Measurements from ENCODE around the gene RPL39.

RPL39 gene

DNA sequence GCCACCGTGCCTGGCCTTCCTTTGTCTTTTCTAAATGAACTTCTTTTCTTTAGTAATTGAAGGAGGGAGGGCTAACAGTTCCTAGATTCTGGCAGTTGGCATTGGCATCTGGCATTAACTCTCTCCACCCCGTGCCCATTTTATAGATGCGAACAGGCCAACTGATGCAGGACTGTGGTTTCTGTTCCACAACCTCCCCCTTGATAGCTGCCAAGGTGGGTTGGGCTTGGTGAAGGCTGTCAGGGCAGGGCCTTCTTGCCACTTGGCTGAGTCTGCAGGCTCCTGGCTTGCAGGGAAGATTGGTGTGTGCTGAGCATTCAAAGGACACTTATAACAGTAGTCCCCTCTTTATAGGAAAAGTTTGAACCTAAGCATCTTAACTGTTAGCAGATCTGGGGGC lies 28.7 kb downstream of the RPL39 start:
- peaks cover 23% of the 10 kb centered on the region for H3K27me3 ChIP-seq (ENCODE audit: insufficient read depth, low read length)
- 84% methylated on average over 3 of the region's 3 CpGs for WGBS
- peaks cover 7% of the 10 kb centered on the region; the same call in 1 of the 2 replicates for H3K4me1 ChIP-seq (ENCODE audit: insufficient read depth, low read length)
- H3K27ac ChIP-seq (ENCODE audit: low read depth, low read length): peak overlapping the region; percentile 25; the same call in 1 of the 2 replicates
- H3K36me3 ChIP-seq (ENCODE audit: insufficient read depth, low read length): no peaks in the 10 kb centered on the region
- H3K9ac ChIP-seq (ENCODE audit: low read depth, low read length): no peak overlapping the region
- no peaks in the 10 kb centered on the region for H3K9me3 ChIP-seq (ENCODE audit: insufficient read depth, low read depth, low read length)
- no peak overlapping the region for H3K4me3 ChIP-seq (ENCODE audit: low read length)

DNA sequence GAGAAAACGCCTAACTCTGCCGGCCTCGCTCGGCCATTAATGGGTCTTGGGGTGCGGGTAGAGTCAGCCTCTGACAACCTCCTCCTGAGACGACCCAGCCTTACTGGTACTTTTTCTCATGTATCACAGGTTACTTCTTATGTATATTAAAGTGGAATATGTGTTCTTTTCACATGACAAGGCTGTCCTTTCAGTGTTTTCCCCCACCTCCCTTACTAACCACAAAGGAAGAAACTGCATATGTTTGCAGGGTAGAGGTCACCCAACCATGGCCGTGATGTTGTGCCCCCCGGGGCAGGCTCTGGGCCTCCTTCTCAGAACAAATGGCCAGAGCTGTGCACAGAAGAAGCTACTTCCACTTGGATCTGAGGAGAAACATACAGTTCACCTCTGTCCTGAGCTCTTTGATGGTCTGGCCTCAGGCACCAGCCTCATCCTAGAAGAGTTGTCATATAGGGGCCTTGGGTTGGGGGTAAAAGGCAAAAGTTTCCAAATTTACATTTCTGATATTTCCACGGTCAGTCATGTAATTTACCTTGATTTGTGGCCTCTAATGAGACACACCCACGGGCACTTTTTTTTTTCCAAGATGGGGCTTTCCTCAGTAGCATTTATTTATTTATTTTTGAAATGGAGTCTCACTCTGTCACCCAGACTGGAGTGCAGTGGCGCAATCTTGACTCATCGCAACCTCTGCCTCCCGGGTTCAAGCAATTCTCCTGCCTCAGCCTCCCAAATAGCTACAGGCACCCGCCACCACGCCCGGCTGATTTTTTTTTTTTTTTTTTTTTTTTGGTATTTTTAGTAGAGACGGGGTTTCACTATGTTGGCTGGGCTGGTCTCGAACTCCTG lies 31.2 kb downstream of the RPL39 start:
- WGBS: 77% methylated on average over 13 of the region's 18 CpGs
- H3K4me3 ChIP-seq (ENCODE audit: low read length): peak overlapping the region; percentile 62; the same call in 1 of the 2 replicates
- no peaks in the 10 kb centered on the region for H3K36me3 ChIP-seq (ENCODE audit: insufficient read depth, low read length)
- no peaks in the 10 kb centered on the region for H3K9me3 ChIP-seq (ENCODE audit: insufficient read depth, low read depth, low read length)
- H3K4me1 ChIP-seq (ENCODE audit: insufficient read depth, low read length): peaks cover 16% of the 10 kb centered on the region; the same call in 1 of the 2 replicates
- H3K9ac ChIP-seq (ENCODE audit: low read depth, low read length): no peak overlapping the region
- peaks cover 33% of the 10 kb centered on the region for H3K27me3 ChIP-seq (ENCODE audit: insufficient read depth, low read length)
- H3K27ac ChIP-seq (ENCODE audit: low read depth, low read length): no peak overlapping the region

- peaks cover 16% of the 10 kb centered on the region; the same call in 1 of the 2 replicates for H3K4me1 ChIP-seq (ENCODE audit: insufficient read depth, low read length)
- peaks cover 33% of the 10 kb centered on the region for H3K27me3 ChIP-seq (ENCODE audit: insufficient read depth, low read length)
- 9% methylated on average over 44 of the region's 44 CpGs for WGBS
- H3K9me3 ChIP-seq (ENCODE audit: insufficient read depth, low read depth, low read length): no peaks in the 10 kb centered on the region
- H3K4me3 ChIP-seq (ENCODE audit: low read length): peak overlapping the region; percentile 62
- no peak overlapping the region for H3K27ac ChIP-seq (ENCODE audit: low read depth, low read length)
- no peaks in the 10 kb centered on the region for H3K36me3 ChIP-seq (ENCODE audit: insufficient read depth, low read length)
- no peak overlapping the region for H3K9ac ChIP-seq (ENCODE audit: low read depth, low read length)
Observed at GRCh38 chrX:119759248-119759766, 32.1 kb downstream of the RPL39 start.

GRCh38 chrX:119758731-119759247 lies 32.6 kb downstream of the RPL39 start:
- no peak overlapping the region for H3K9ac ChIP-seq (ENCODE audit: low read depth, low read length)
- no peaks in the 10 kb centered on the region for H3K36me3 ChIP-seq (ENCODE audit: insufficient read depth, low read length)
- peaks cover 33% of the 10 kb centered on the region for H3K27me3 ChIP-seq (ENCODE audit: insufficient read depth, low read length)
- H3K27ac ChIP-seq (ENCODE audit: low read depth, low read length): no peak overlapping the region
- H3K9me3 ChIP-seq (ENCODE audit: insufficient read depth, low read depth, low read length): no peaks in the 10 kb centered on the region
- under 1% methylated on average over 54 of the region's 54 CpGs for WGBS
- H3K4me3 ChIP-seq (ENCODE audit: low read length): peak overlapping the region; percentile 62
- peaks cover 16% of the 10 kb centered on the region; the same call in 1 of the 2 replicates for H3K4me1 ChIP-seq (ENCODE audit: insufficient read depth, low read length)

DNA sequence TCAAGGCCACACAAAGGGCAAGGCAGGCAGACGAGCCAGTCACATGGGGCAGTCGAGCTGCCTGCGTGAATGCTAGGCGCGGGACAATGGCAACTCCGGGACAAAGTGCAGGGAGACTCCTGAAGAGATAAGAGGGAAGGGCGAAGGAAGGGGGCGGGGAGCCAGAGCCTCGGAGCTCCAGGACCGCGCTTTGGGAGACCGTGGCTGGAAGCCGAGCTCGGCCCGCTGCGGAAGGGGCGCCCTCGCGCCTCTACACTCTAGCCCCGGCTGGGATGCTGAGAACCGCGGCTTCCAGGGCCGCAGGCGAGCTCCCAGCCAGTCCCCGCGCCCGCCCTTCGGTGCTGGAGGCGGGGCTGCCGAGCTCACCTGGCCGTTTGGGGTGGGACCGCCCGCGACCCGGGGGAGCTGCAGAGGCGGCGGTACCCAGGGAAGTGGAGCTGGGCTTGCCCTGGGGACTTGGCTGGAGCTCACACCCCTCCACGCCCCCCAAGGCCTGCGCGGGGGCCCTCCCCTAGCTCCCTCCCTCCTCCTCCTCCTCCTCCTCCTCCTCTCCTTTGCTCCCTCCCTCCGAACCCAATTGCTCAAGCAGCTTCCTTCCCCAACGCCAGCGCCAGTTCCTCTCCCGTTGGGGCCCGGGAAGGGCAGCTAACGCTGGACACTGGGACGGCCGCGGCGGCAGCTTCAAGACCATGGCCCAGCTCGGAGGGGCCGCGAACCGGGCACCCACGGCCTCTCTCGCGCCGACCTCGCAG lies 33.3 kb downstream of the RPL39 start, which contains the start of gene SOWAHD:
TSS of gene SOWAHD (plus strand) at position 610 of the 752 bp plus-strand sequence. CDS start at position 690, 80 bp downstream.
- no peaks in the 10 kb centered on the region for H3K36me3 ChIP-seq (ENCODE audit: insufficient read depth, low read length)
- H3K9ac ChIP-seq (ENCODE audit: low read depth, low read length): peak within 1 kb of the TSS; percentile 59
- under 1% methylated on average over 59 of the region's 59 CpGs for WGBS
- H3K27ac ChIP-seq (ENCODE audit: low read depth, low read length): peak within 1 kb of the TSS; percentile 52; the same call in 1 of the 2 replicates
- peaks cover 33% of the 10 kb centered on the region for H3K27me3 ChIP-seq (ENCODE audit: insufficient read depth, low read length)
- H3K4me3 ChIP-seq (ENCODE audit: low read length): peak within 1 kb of the TSS; percentile 62
- peaks cover 12% of the 10 kb centered on the region; the same call in 1 of the 2 replicates for H3K4me1 ChIP-seq (ENCODE audit: insufficient read depth, low read length)
- H3K9me3 ChIP-seq (ENCODE audit: insufficient read depth, low read depth, low read length): no peaks in the 10 kb centered on the region

- H3K4me3 ChIP-seq (ENCODE audit: low read length): peak overlapping the region; percentile 62
Observed at GRCh38 chrX:119757646-119757978, 33.8 kb downstream of the RPL39 start.

GRCh38 chrX:119756926-119757635 lies 34.3 kb downstream of the RPL39 start:
- H3K9me3 ChIP-seq (ENCODE audit: insufficient read depth, low read depth, low read length): no peaks in the 10 kb centered on the region
- H3K27ac ChIP-seq (ENCODE audit: low read depth, low read length): no peak overlapping the region
- 0 out of 2 replicates have a peak overlapping the region, but pooled peaks have one; percentile 26 for H3K9ac ChIP-seq (ENCODE audit: low read depth, low read length)
- peak overlapping the region; percentile 62 for H3K4me3 ChIP-seq (ENCODE audit: low read length)
- peaks cover 33% of the 10 kb centered on the region for H3K27me3 ChIP-seq (ENCODE audit: insufficient read depth, low read length)
- peaks cover 12% of the 10 kb centered on the region; the same call in 1 of the 2 replicates for H3K4me1 ChIP-seq (ENCODE audit: insufficient read depth, low read length)
- no peaks in the 10 kb centered on the region for H3K36me3 ChIP-seq (ENCODE audit: insufficient read depth, low read length)
- WGBS: 57% methylated on average over 9 of the region's 10 CpGs

More at GRCh38 chrX:119757646-119757978, 33.8 kb downstream of the RPL39 start:
- peak overlapping the region; percentile 59 for H3K9ac ChIP-seq (ENCODE audit: low read depth, low read length)
- peaks cover 12% of the 10 kb centered on the region; the same call in 1 of the 2 replicates for H3K4me1 ChIP-seq (ENCODE audit: insufficient read depth, low read length)
- no peaks in the 10 kb centered on the region for H3K9me3 ChIP-seq (ENCODE audit: insufficient read depth, low read depth, low read length)
- peaks cover 33% of the 10 kb centered on the region for H3K27me3 ChIP-seq (ENCODE audit: insufficient read depth, low read length)
- WGBS: 2% methylated on average over 11 of the region's 12 CpGs
- no peaks in the 10 kb centered on the region for H3K36me3 ChIP-seq (ENCODE audit: insufficient read depth, low read length)
- peak overlapping the region; percentile 34; the same call in 1 of the 2 replicates for H3K27ac ChIP-seq (ENCODE audit: low read depth, low read length)

DNA sequence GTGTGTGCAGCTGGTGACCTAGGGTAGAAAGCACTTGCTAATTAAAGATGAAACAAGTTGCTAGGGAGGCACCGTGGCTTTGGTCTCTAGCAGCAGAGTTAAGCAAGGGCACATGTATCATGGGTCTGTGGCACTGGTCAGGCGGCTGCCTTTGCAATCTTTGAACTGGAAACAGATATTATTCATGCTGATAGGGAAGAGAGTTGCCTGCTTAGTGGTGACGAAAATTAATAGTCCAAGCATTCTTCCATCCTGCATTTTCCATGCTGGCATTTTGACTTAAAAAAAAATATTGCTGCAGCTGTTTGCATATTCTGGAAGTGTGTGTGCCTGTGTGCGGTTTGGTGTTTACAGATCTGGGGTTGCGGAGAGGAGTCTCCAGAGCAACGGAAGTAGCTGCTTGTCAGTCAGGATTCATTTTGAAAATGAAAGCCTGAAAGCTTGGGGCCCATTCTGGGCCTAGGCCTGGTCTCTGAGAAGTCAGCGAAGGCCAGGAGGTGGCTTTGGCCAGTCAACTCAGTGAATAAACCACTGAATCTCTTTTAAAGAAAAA lies 35.4 kb downstream of the RPL39 start:
- Histone ChIP-seq H3K9me3 (ENCODE audit: insufficient read depth, low read depth, low read length) (no peaks in the 10 kb centered on the region), H3K9ac (ENCODE audit: low read depth, low read length) (no peak overlapping the region), H3K4me1 (ENCODE audit: insufficient read depth, low read length) (peaks cover 12% of the 10 kb centered on the region; the same call in 1 of the 2 replicates), H3K27ac (ENCODE audit: low read depth, low read length) (no peak overlapping the region), H3K36me3 (ENCODE audit: insufficient read depth, low read length) (no peaks in the 10 kb centered on the region), H3K27me3 (ENCODE audit: insufficient read depth, low read length) (peaks cover 33% of the 10 kb centered on the region), H3K4me3 (ENCODE audit: low read length) (no peak overlapping the region)
- WGBS: 77% methylated on average over 7 of the region's 7 CpGs

- no peaks in the 10 kb centered on the region for H3K9me3 ChIP-seq (ENCODE audit: insufficient read depth, low read depth, low read length)
- H3K9ac ChIP-seq (ENCODE audit: low read depth, low read length): no peak overlapping the region
- peaks cover 16% of the 10 kb centered on the region for H3K27me3 ChIP-seq (ENCODE audit: insufficient read depth, low read length)
- H3K36me3 ChIP-seq (ENCODE audit: insufficient read depth, low read length): no peaks in the 10 kb centered on the region
- H3K4me3 ChIP-seq (ENCODE audit: low read length): no peak overlapping the region
- WGBS: 78% methylated on average over 8 of the region's 8 CpGs
- no peak overlapping the region for H3K27ac ChIP-seq (ENCODE audit: low read depth, low read length)
- peaks cover 12% of the 10 kb centered on the region; the same call in 1 of the 2 replicates for H3K4me1 ChIP-seq (ENCODE audit: insufficient read depth, low read length)
Observed at GRCh38 chrX:119753639-119754257, 37.7 kb downstream of the RPL39 start.

DNA sequence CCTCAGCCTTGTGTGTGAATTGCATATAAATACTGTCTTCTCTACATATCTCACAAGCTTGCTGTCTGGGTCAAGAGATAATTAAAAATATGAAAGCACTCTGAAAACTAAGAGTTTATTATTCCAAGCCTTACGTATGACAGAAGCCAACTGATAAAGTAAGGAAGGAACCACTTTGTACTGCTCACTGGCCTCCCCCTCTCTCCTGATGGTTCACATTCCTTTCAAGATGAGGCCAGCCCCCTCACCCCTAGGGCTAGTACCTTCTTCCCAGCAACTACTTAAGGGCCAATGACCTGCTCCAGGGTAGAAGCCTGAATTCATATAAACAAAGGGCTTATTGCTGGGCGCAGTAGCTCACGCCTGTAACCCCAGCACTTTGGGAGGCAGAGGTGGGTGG lies 38.4 kb downstream of the RPL39 start:
- Histone ChIP-seq H3K9ac (ENCODE audit: low read depth, low read length) (no peak overlapping the region), H3K36me3 (ENCODE audit: insufficient read depth, low read length) (no peaks in the 10 kb centered on the region), H3K4me1 (ENCODE audit: insufficient read depth, low read length) (peaks cover 12% of the 10 kb centered on the region; the same call in 1 of the 2 replicates), H3K27me3 (ENCODE audit: insufficient read depth, low read length) (peaks cover 13% of the 10 kb centered on the region; the same call in 1 of the 2 replicates), H3K9me3 (ENCODE audit: insufficient read depth, low read depth, low read length) (no peaks in the 10 kb centered on the region), H3K27ac (ENCODE audit: low read depth, low read length) (no peak overlapping the region), H3K4me3 (ENCODE audit: low read length) (no peak overlapping the region)
- WGBS: 78% methylated on average over 3 of the region's 3 CpGs
